ENCODE data around the gene MMP14. TPM values are rescaled to one million over a fixed set of nuclear protein-coding genes. Genes with fewer than 3 reads are reported as not detected.

The MMP14 gene
- total RNA-seq, 4 donors from 2014 or later = 135 to 190 (median 151) TPM

DNA sequence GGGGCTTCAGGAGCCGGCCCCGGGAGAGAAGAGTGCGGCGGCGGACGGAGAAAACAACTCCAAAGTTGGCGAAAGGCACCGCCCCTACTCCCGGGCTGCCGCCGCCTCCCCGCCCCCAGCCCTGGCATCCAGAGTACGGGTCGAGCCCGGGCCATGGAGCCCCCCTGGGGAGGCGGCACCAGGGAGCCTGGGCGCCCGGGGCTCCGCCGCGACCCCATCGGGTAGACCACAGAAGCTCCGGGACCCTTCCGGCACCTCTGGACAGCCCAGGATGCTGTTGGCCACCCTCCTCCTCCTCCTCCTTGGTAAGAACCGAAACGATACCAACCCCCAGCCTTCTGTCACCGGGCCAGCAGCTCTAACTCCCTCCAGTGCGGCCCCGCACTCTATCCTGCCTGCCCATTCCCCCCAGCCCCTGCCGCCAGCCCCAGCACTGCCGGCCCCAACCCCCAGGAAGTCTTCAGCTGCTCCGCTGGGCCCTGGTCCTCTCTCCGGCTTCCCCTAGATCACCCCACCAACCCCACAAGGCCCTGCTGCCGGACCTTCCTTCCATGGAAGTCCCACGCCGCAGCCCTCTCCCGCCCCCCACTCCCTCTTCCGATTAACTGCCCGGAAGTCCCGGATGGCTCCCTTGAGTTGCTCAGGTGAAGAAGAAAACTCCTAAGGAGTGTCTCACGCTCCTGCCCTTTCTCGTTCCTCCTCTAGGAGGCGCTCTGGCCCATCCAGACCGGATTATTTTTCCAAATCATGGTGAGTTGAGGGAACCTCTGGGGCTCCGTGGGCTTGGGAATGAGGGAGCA lies 35.8 kb downstream of the MMP14 start:
- H3K4me3 ChIP-seq (ENCODE audit: low read depth, poor library complexity, severe bottlenecking) = peak overlapping the region; percentile 89
- intact Hi-C loops (cut with DNase I; ENCODE audit: low total_unique reads) = no loop called here
- DNase-seq (ENCODE audit: low spot score in 2 of 2) = peak; percentile 87 to 97
- peak in 1 of 3 donors; percentile 81 for TF ChIP-seq CTCF (IDR thresholded peaks at IDR 0.05)
- no peak for TF ChIP-seq POLR2A (IDR thresholded peaks at IDR 0.05)
- 0% methylated on average over 25 to 39 of the region's 45 CpGs for WGBS, 2 donors

DNA sequence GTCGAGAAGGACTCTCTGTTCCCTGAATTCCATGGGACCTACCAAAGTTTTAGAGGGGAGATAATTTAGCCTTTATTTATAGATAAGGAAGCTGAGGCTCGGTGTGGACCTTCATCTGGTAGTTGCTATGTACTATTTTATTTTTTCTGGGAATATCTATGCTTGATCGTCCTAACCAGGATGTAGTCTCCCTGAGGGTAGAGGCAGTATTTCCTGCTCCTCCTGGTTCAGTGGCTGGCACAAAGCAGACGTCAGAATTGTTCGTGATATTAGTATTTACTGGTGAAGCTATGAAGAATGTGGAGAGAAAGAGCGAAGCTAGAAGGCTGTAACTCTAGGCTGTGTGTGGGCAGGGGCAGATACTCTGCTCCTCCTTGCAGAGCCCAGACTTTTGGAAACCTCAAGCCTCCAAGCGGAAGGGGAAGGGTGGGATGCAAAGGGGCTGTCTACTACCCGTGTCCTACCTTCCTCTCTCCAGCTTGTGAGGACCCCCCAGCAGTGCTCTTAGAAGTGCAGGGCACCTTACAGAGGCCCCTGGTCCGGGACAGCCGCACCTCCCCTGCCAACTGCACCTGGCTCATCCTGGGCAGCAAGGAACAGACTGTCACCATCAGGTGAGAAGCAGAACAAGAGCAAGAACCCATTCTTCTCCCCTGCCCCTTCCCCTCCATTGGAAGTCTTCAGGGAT lies 36.6 kb downstream of the MMP14 start:
- 30 to 42% methylated on average over 10 of the region's 10 CpGs for WGBS, 2 donors
- H3K4me3 ChIP-seq (ENCODE audit: low read depth, poor library complexity, severe bottlenecking) = no peak overlapping the region
- intact Hi-C loops (cut with DNase I; ENCODE audit: low total_unique reads) = no loop called here
- TF ChIP-seq CTCF (IDR thresholded peaks at IDR 0.05) (no peak), POLR2A (IDR thresholded peaks at IDR 0.05) (no peak)
- no peak for DNase-seq (ENCODE audit: low spot score in 2 of 2)

GRCh38 chr14:22875003-22875747 lies 38.8 kb downstream of the MMP14 start:
- H3K4me3 ChIP-seq (ENCODE audit: low read depth, poor library complexity, severe bottlenecking) = no peak overlapping the region
- DNase-seq (ENCODE audit: low spot score in 2 of 2) = no peak
- intact Hi-C loops (cut with DNase I; ENCODE audit: low total_unique reads) = no loop called here
- no peak for TF ChIP-seq POLR2A (IDR thresholded peaks at IDR 0.05)
- TF ChIP-seq CTCF (IDR thresholded peaks at IDR 0.05) = no peak
- WGBS, 2 donors = 94 to 96% methylated on average over 15 of the region's 15 CpGs

DNA sequence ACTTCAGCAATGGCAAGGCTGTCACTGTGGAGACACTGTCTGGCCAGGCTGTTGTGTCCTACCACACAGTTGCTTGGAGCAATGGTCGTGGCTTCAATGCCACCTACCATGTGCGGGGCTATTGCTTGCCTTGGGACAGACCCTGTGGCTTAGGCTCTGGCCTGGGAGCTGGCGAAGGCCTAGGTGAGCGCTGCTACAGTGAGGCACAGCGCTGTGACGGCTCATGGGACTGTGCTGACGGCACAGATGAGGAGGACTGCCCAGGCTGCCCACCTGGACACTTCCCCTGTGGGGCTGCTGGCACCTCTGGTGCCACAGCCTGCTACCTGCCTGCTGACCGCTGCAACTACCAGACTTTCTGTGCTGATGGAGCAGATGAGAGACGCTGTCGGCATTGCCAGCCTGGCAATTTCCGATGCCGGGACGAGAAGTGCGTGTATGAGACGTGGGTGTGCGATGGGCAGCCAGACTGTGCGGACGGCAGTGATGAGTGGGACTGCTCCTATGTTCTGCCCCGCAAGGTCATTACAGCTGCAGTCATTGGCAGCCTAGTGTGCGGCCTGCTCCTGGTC lies 39.4 kb downstream of the MMP14 start:
- DNase-seq (ENCODE audit: low spot score in 2 of 2) = no peak
- WGBS, 2 donors = 95% methylated on average over 14 to 20 of the region's 20 CpGs
- TF ChIP-seq POLR2A (IDR thresholded peaks at IDR 0.05) (no peak), CTCF (IDR thresholded peaks at IDR 0.05) (no peak)
- intact Hi-C loops (cut with DNase I; ENCODE audit: low total_unique reads) = no loop called here
- no peak overlapping the region for H3K4me3 ChIP-seq (ENCODE audit: low read depth, poor library complexity, severe bottlenecking)

GRCh38 chr14:22877000-22877501 lies 40.7 kb downstream of the MMP14 start:
- no peak overlapping the region for H3K4me3 ChIP-seq (ENCODE audit: low read depth, poor library complexity, severe bottlenecking)
- no peak for TF ChIP-seq POLR2A (IDR thresholded peaks at IDR 0.05)
- TF ChIP-seq CTCF (IDR thresholded peaks at IDR 0.05) = no peak
- 91 to 93% methylated on average over 20 to 22 of the region's 22 CpGs for WGBS, 2 donors
- DNase-seq (ENCODE audit: low spot score in 2 of 2) = no peak
- intact Hi-C loops (cut with DNase I; ENCODE audit: low total_unique reads) = no loop called here

Data from lower leg skin (tissue), 4 donors.